PC-3 (cell line): ENCODE results near the gene ADAMTSL5.

Experiments
- EZH2 ChIP-seq: fragments of 300-600 bp; sonication (generic); IDR thresholded peaks from one replicate; pipeline ENCODE4 v1.6.1; 2017; ENCODE audit warnings: antibody characterized with exemption, mild to moderate bottlenecking, low read length; ENCODE audit not compliant: unreplicated experiment
- EZH2phosphoT487 ChIP-seq: fragments of 300-600 bp; sonication (generic); IDR thresholded peaks from 2 replicates; pipeline ENCODE4 v1.6.1; 2018; ENCODE audit warnings: mild to moderate bottlenecking, antibody characterized with exemption, low read length, borderline replicate concordance
- TF ChIP-seq, protein P1 (sequence below): fragments of 300-600 bp; sonication (generic); conservative IDR thresholded peaks from 2 replicates; pipeline ENCODE4 v1.5.1; 2017; ENCODE audit warnings: antibody characterized with exemption, low read depth, mild to moderate bottlenecking, low read length

DNA sequence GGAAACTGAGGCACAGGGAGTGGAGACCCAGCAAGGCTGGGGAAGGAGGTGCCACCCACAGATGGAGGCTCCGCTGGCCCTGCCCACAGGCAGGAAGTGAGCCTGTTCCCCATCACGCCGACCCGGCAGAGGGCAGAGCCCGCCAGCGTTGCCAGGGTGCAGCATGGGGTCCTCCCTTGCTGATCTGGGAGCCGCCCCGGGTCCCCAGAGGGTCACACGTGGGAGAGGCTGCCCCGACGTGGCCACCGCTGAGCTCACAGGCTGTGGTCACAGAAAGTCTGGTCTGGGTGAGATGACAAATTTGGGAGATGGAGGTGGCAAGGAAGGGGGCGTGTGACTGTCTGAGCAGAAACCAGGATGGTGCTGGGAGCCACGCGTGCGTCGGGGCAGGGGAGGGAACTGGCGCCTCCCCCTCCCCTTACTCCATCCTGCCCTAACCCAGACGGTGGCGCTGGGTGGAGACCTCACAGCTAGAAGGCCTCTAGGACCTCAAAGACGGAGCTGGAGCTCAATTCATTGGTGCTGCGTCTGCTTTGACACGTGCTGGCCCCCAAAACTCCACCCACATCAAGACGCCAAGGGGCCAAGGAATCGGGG is 47.6 kb upstream of the ADAMTSL5 start:
- TF ChIP-seq, protein P1, sequence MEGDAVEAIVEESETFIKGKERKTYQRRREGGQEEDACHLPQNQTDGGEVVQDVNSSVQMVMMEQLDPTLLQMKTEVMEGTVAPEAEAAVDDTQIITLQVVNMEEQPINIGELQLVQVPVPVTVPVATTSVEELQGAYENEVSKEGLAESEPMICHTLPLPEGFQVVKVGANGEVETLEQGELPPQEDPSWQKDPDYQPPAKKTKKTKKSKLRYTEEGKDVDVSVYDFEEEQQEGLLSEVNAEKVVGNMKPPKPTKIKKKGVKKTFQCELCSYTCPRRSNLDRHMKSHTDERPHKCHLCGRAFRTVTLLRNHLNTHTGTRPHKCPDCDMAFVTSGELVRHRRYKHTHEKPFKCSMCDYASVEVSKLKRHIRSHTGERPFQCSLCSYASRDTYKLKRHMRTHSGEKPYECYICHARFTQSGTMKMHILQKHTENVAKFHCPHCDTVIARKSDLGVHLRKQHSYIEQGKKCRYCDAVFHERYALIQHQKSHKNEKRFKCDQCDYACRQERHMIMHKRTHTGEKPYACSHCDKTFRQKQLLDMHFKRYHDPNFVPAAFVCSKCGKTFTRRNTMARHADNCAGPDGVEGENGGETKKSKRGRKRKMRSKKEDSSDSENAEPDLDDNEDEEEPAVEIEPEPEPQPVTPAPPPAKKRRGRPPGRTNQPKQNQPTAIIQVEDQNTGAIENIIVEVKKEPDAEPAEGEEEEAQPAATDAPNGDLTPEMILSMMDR: no peak
- no peak for TF ChIP-seq EZH2phosphoT487
- no peak for TF ChIP-seq EZH2
